HepG2 (cell line): ENCODE results near the gene HSPB6. TPM values are rescaled to one million over a fixed set of nuclear protein-coding genes. Genes with fewer than 3 reads are reported as not detected.

Experiments
- GATAD1 ChIP-seq: IDR thresholded peaks from 2 replicates; pipeline ENCODE4 v1.6.1; 2016; ENCODE audit warnings: missing genetic modification reagents, missing compliant biosample characterization
- MAFG ChIP-seq: sonication (generic); formaldehyde crosslinking; IDR thresholded peaks from 2 replicates; pipeline ENCODE4 v1.5.1; 2020; ENCODE audit warnings: mild to moderate bottlenecking, missing genetic modification reagents
- MBNL3 ChIP-seq: fragments of 250-450 bp; sonication (Bioruptor Pico); conservative IDR thresholded peaks from 2 replicates; pipeline ENCODE4 v1.8.0; 2022; ENCODE audit warnings: mild to moderate bottlenecking, inconsistent platforms
- MYC ChIP-seq: sonication (generic); formaldehyde crosslinking; IDR thresholded peaks from 2 replicates; pipeline ENCODE4 v1.9.0; 2021; ENCODE audit warnings: missing genetic modification reagents, borderline replicate concordance
- MYNN ChIP-seq: sonication (generic); formaldehyde crosslinking; IDR thresholded peaks from 2 replicates; pipeline ENCODE4 v1.4.0; 2020; ENCODE audit warnings: mild to moderate bottlenecking, low read depth, missing genetic modification reagents
- PAF1 ChIP-seq: IDR thresholded peaks from 2 replicates; pipeline ENCODE4 v1.6.1; 2016; ENCODE audit warnings: missing genetic modification reagents, missing compliant biosample characterization
- PCBP1 ChIP-seq: fragments of 200-400 bp; formaldehyde crosslinking; IDR thresholded peaks from 2 replicates; pipeline ENCODE4 v1.6.1; 2017; ENCODE audit warnings: mild to moderate bottlenecking, low read depth, low read length, borderline replicate concordance
- PRDM10 ChIP-seq: sonication (generic); formaldehyde crosslinking; IDR thresholded peaks from 2 replicates; pipeline ENCODE4 v1.4.0; 2020; ENCODE audit warnings: low read depth, missing genetic modification reagents
- SNRNP70 ChIP-seq: fragments of 200-400 bp; formaldehyde crosslinking; IDR thresholded peaks from 2 replicates; pipeline ENCODE4 v1.6.1; 2017; ENCODE audit warnings: mild to moderate bottlenecking, low read depth, low read length, moderate library complexity
- SRSF1 ChIP-seq: fragments of 200-400 bp; formaldehyde crosslinking; optimal IDR thresholded peaks from 2 replicates; pipeline ENCODE3; 2017; ENCODE audit warnings: mild to moderate bottlenecking, low read depth, low read length, moderate library complexity
- TFDP2 ChIP-seq: sonication (generic); formaldehyde crosslinking; IDR thresholded peaks from 2 replicates; pipeline ENCODE4 v1.4.0; 2020; ENCODE audit warnings: missing genetic modification reagents
- THAP7 ChIP-seq: sonication (generic); formaldehyde crosslinking; IDR thresholded peaks from 2 replicates; pipeline ENCODE4 v1.8.1; 2023; ENCODE audit warnings: mild to moderate bottlenecking, missing genetic modification reagents
- TOE1 ChIP-seq: sonication (generic); formaldehyde crosslinking; IDR thresholded peaks from 2 replicates; pipeline ENCODE4 v1.4.0; 2020; ENCODE audit warnings: mild to moderate bottlenecking, missing genetic modification reagents
- TSC22D2 ChIP-seq: sonication (generic); formaldehyde crosslinking; IDR thresholded peaks from 2 replicates; pipeline ENCODE4 v1.5.1; 2020; ENCODE audit warnings: missing genetic modification reagents, mild to moderate bottlenecking, borderline replicate concordance
- ZMAT5 ChIP-seq: sonication (generic); formaldehyde crosslinking; IDR thresholded peaks from 2 replicates; pipeline ENCODE4 v1.5.0; 2020; ENCODE audit warnings: mild to moderate bottlenecking, low read depth, missing genetic modification reagents, borderline replicate concordance
- ZNF136 ChIP-seq: sonication (generic); formaldehyde crosslinking; IDR thresholded peaks from 2 replicates; pipeline ENCODE4 v1.8.1; 2022; ENCODE audit warnings: low read depth, mild to moderate bottlenecking, moderate library complexity, missing genetic modification reagents
- ZNF382 ChIP-seq: sonication (generic); formaldehyde crosslinking; IDR thresholded peaks from 2 replicates; pipeline ENCODE4 v1.5.0; 2020; ENCODE audit warnings: missing genetic modification reagents, mild to moderate bottlenecking, borderline replicate concordance
- ZNF713 ChIP-seq: sonication (generic); formaldehyde crosslinking; IDR thresholded peaks from 2 replicates; pipeline ENCODE4 v1.4.0; 2020; ENCODE audit warnings: mild to moderate bottlenecking, missing genetic modification reagents
- ZSCAN9 ChIP-seq: IDR thresholded peaks from 2 replicates; pipeline ENCODE4 v1.6.1; 2016; ENCODE audit warnings: borderline replicate concordance
- ZXDC ChIP-seq: sonication (generic); formaldehyde crosslinking; IDR thresholded peaks from 2 replicates; pipeline ENCODE4 v1.5.0; 2020; ENCODE audit warnings: mild to moderate bottlenecking, missing genetic modification reagents
- polyA plus RNA-seq, 8 experiments: library from polyadenylated mRNA; depleted of rRNA in 3 of 8; stranded (reverse) in 7 of 8; unstranded in 1 of 8; fragments of >200 nt; fragmentation: Illumina TruSeq in 4 of 8; extraction: Trizol in 4 of 8; gene quantifications; 2 replicates each; pipeline versions ENCODE4 v1.2.1 to v1.2.3, GENCODE V29; 2011 to 2016; ENCODE audit warnings: low read depth in 4 of 8, missing spikeins in 1 of 8, mixed read lengths in 1 of 8; ENCODE audit not compliant: insufficient read depth in 1 of 8
- total RNA-seq, 5 experiments: library from RNA; depleted of rRNA; stranded (reverse); fragments of >200 nt; fragmentation: Illumina TruSeq; extraction: Trizol; gene quantifications; 2 replicates each; pipeline ENCODE4 v1.2.3, GENCODE V29; 2016; ENCODE audit warnings: low read depth in 1 of 5

The HSPB6 gene
- total and polyA plus RNA-seq, 2 of the 13 experiments (the other 11 are each of a cell fraction or from before 2014, with no cell fraction given): 0.18 TPM; not detected in 1

GRCh38 chr19:35744430-35745327, 12.2 kb downstream of the HSPB6 start (continued):
- TF ChIP-seq TFDP2: peak; percentile 83
- no peak for TF ChIP-seq PAF1
- TF ChIP-seq ZMAT5 (CRISPR knock-in tag): no peak
- no peak for TF ChIP-seq PRDM10 (CRISPR knock-in tag)
- TF ChIP-seq MYC (CRISPR knock-in tag): peak; percentile 39; the same call in 1 of the 2 replicates
- no peak for TF ChIP-seq ZNF382
- no peak for TF ChIP-seq SNRNP70
- no peak; the same call in 1 of the 2 replicates for TF ChIP-seq ZSCAN9 (CRISPR knock-in tag)
- no peak for TF ChIP-seq MAFG
- no peak for TF ChIP-seq ZNF713
- no peak for TF ChIP-seq ZNF136 (CRISPR knock-in tag)
- TF ChIP-seq GATAD1 (CRISPR knock-in tag): no peak; the same call in 1 of the 2 replicates
- no peak for TF ChIP-seq TSC22D2 (CRISPR knock-in tag)
- no peak for TF ChIP-seq SRSF1
- no peak for TF ChIP-seq TOE1
- TF ChIP-seq MBNL3 (CRISPR knock-in tag): no peak
- peak; percentile 62; the same call in 1 of the 2 replicates for TF ChIP-seq PCBP1
- no peak for TF ChIP-seq THAP7 (CRISPR knock-in tag)
- TF ChIP-seq MYNN (CRISPR knock-in tag): no peak
- TF ChIP-seq ZXDC (CRISPR knock-in tag): no peak
